ENCODE results near the gene TMEM69.

GRCh38 chr1:45684402-45684801, 3.6 kb upstream of the TMEM69 start:
- no peak for TF ChIP-seq POLR2AphosphoS5 (IDR thresholded peaks at IDR 0.05; ENCODE audit: low read depth, low read length)
- no peak for TF ChIP-seq POLR2A (IDR thresholded peaks at IDR 0.05; ENCODE audit: low read depth, low read length)

Measured in GM12891 (cell line).